ENCODE data around the gene AHRR. TPM values are rescaled to one million over a fixed set of nuclear protein-coding genes. Genes with fewer than 3 reads are reported as not detected.

AHRR gene
- total and polyA plus RNA-seq, 12 donors: 0.07 to 1.2 (median 0.33) TPM; not detected in 2

- no peak overlapping the region for H3K4me3 ChIP-seq
- WGBS, 2 donors: 90 to 94% methylated on average over 19 of the region's 19 CpGs
- ATAC-seq (peak in 1 of 8 donors; percentile 4), DNase-seq (no peak)
- H3K9me3 ChIP-seq: no peaks in the 10 kb centered on the region
- H3K4me1 ChIP-seq: peaks cover 4 to 23% (median 11%) of the 10 kb centered on the region in 9 donors
- peaks cover 12 to 32% (median 28%) of the 10 kb centered on the region in 7 donors for H3K27me3 ChIP-seq
- no peak for TF ChIP-seq CTCF (IDR thresholded peaks at IDR 0.05)
- intact Hi-C loops (cut with DNase I): loop anchor here in 1 of 10 donors (5.0 kb wide), 1 partner anchor 116 kb away; no protein-coding TSS in a partner anchor
- no peak overlapping the region for H3K27ac ChIP-seq
- H3K36me3 ChIP-seq: peaks cover 0 to 60% (median 23%) of the 10 kb centered on the region in 9 donors
These were observed 5.1 kb upstream of the AHRR start for GRCh38 chr5:316210-317085.

GRCh38 chr5:317086-317811, 4.3 kb upstream of the AHRR start:
- H3K36me3 ChIP-seq: peaks cover 0 to 52% (median 23%) of the 10 kb centered on the region in 9 donors
- no peak overlapping the region for H3K4me3 ChIP-seq
- DNase-seq: peak in 1 of 2 donors; percentile 37
- 67 to 72% methylated on average over 25 to 26 of the region's 26 CpGs for WGBS, 2 donors
- intact Hi-C loops (cut with DNase I): loop anchor here in 1 of 10 donors (5.0 kb wide), 1 partner anchor 115 kb away; no protein-coding TSS in a partner anchor
- H3K4me1 ChIP-seq: peaks cover 4 to 23% (median 17%) of the 10 kb centered on the region in 9 donors
- no peak overlapping the region for H3K27ac ChIP-seq
- H3K27me3 ChIP-seq: peaks cover 19 to 40% (median 36%) of the 10 kb centered on the region in 7 donors
- peak in 5 of 8 donors; percentile 28 to 48 (median 44) for ATAC-seq
- peak in 7 of 9 donors; percentile 30 to 51 (median 35) for TF ChIP-seq CTCF (IDR thresholded peaks at IDR 0.05)
- no peaks in the 10 kb centered on the region for H3K9me3 ChIP-seq

- H3K36me3 ChIP-seq: peaks cover 0 to 40% (median 19%) of the 10 kb centered on the region in 9 donors
- H3K27me3 ChIP-seq: peaks cover 25 to 51% (median 46%) of the 10 kb centered on the region in 7 donors
- no peak for TF ChIP-seq CTCF (IDR thresholded peaks at IDR 0.05)
- no peak for ATAC-seq
- no peak overlapping the region for H3K27ac ChIP-seq
- peaks cover 4 to 22% (median 19%) of the 10 kb centered on the region in 9 donors for H3K4me1 ChIP-seq
- no peaks in the 10 kb centered on the region for H3K9me3 ChIP-seq
- intact Hi-C loops (cut with DNase I): loop anchor here in 1 of 10 donors (5.0 kb wide), 1 partner anchor 114 kb away; no protein-coding TSS in a partner anchor
- DNase-seq: no peak
- WGBS, 2 donors: 44 to 55% methylated on average over 15 of the region's 15 CpGs
- H3K4me3 ChIP-seq: no peak overlapping the region
These were observed 3.1 kb upstream of the AHRR start for GRCh38 chr5:318341-318897.

Data from heart right ventricle (tissue), 16 donors.